DND-41 (cell line): ENCODE results near the gene TKFC.

Source experiments
- ATAC-seq: fragments of 200-7000 bp; cut with Tn5 transposase; 3 replicates; pipeline ENCODE4 v1.9.1; 2021; ENCODE audit warnings: low read depth; ENCODE audit not compliant: insufficient read depth
- DNase-seq: peaks from one replicate; pipeline ENCODE4 v3.0.0-alpha.2; 2020
- H2AFZ ChIP-seq: 2 replicates; pipeline ENCODE4 v1.6.0; 2012; ENCODE audit warnings: low read depth, low read length
- H3K27ac ChIP-seq: 2 replicates; pipeline ENCODE4 v1.5.1; 2012; ENCODE audit warnings: low read length, inconsistent platforms
- H3K27me3 ChIP-seq: fragments of 200-600 bp; sonication (generic); 2 replicates; pipeline ENCODE4 v1.6.0; 2012; ENCODE audit warnings: low read length, mild to moderate bottlenecking, inconsistent platforms; ENCODE audit not compliant: insufficient read depth, poor library complexity
- H3K36me3 ChIP-seq: 2 replicates; pipeline ENCODE4 v1.5.1; 2012; ENCODE audit warnings: low read length, inconsistent platforms; ENCODE audit not compliant: insufficient read depth
- H3K4me1 ChIP-seq: 2 replicates; pipeline ENCODE4 v1.5.1; 2012; ENCODE audit warnings: mild to moderate bottlenecking, low read length; ENCODE audit not compliant: insufficient read depth
- H3K4me2 ChIP-seq: 2 replicates; pipeline ENCODE4 v1.6.0; 2012; ENCODE audit warnings: mild to moderate bottlenecking, moderate library complexity, low read length, inconsistent platforms; ENCODE audit not compliant: insufficient read depth
- H3K4me3 ChIP-seq, 2 experiments: fragments of 200-600 bp in 1 of 2; shearing (Covaris generic) in 1 of 2; 2 replicates each; pipeline ENCODE4 v1.5.1; 2012 to 2016; ENCODE audit warnings: inconsistent platforms in 2 of 2, low read length in 2 of 2, mild to moderate bottlenecking in 2 of 2, low read depth in 1 of 2, moderate library complexity in 1 of 2
- H3K79me2 ChIP-seq: 2 replicates; pipeline ENCODE4 v1.6.0; 2012; ENCODE audit warnings: low read length, inconsistent platforms; ENCODE audit not compliant: insufficient read depth
- H3K9ac ChIP-seq: 2 replicates; pipeline ENCODE4 v1.6.0; 2012; ENCODE audit warnings: low read depth, mild to moderate bottlenecking, inconsistent platforms, low read length, moderate library complexity
- H3K9me3 ChIP-seq: 2 replicates; pipeline ENCODE4 v1.5.1; 2012; ENCODE audit warnings: low read length, moderate library complexity, mild to moderate bottlenecking, inconsistent platforms; ENCODE audit not compliant: insufficient read depth, severe bottlenecking
- H4K20me1 ChIP-seq: 2 replicates; pipeline ENCODE4 v1.6.0; 2012; ENCODE audit warnings: low read length; ENCODE audit not compliant: insufficient read depth
- CTCF ChIP-seq: IDR thresholded peaks from 2 replicates; pipeline ENCODE4 v1.5.1; 2012; ENCODE audit warnings: borderline replicate concordance, low read length, moderate library complexity, mild to moderate bottlenecking; ENCODE audit not compliant: poor library complexity, severe bottlenecking; ENCODE audit errors: extremely low read depth
- EZH2 ChIP-seq: IDR thresholded peaks from 3 replicates; pipeline ENCODE4 v1.6.1; 2012; ENCODE audit warnings: borderline replicate concordance, low read depth, mild to moderate bottlenecking, moderate library complexity, low read length, inconsistent platforms; ENCODE audit not compliant: severe bottlenecking

The TKFC gene

GRCh38 chr11:61343792-61344745 is 11.0 kb downstream of the TKFC start:
- TF ChIP-seq EZH2 (no peak), CTCF (no peak)
- ATAC-seq (no peak), DNase-seq (no peak)
- H3K36me3 ChIP-seq, result peaks cover 29% of the 10 kb centered on the region
- no peak overlapping the region for H2AFZ ChIP-seq
- no peak overlapping the region for H3K4me2 ChIP-seq
- no peaks in the 10 kb centered on the region for H3K4me1 ChIP-seq
- no peak overlapping the region for H3K27ac ChIP-seq
- H3K79me2 ChIP-seq, result no peaks in the 10 kb centered on the region
- H4K20me1 ChIP-seq, result no peaks in the 10 kb centered on the region
- no peak overlapping the region for H3K9ac ChIP-seq
- no peak overlapping the region for H3K4me3 ChIP-seq
- no peaks in the 10 kb centered on the region for H3K9me3 ChIP-seq
- no peaks in the 10 kb centered on the region for H3K27me3 ChIP-seq

- H3K4me2 ChIP-seq, result no peak overlapping the region
- peaks cover 40% of the 10 kb centered on the region for H3K36me3 ChIP-seq
- H3K79me2 ChIP-seq, result no peaks in the 10 kb centered on the region
- H3K27ac ChIP-seq, result no peak overlapping the region
- no peak overlapping the region for H3K9ac ChIP-seq
- DNase-seq, result no peak
- H4K20me1 ChIP-seq, result no peaks in the 10 kb centered on the region
- H3K4me1 ChIP-seq, result no peaks in the 10 kb centered on the region
- H3K4me3 ChIP-seq, result no peak overlapping the region
- no peaks in the 10 kb centered on the region for H3K9me3 ChIP-seq
- ATAC-seq, result no peak
- H2AFZ ChIP-seq, result no peak overlapping the region
- TF ChIP-seq EZH2 (no peak), CTCF (no peak)
- H3K27me3 ChIP-seq, result no peaks in the 10 kb centered on the region
Measured at GRCh38 chr11:61345170-61345610, 12.2 kb downstream of the TKFC start.

- H3K36me3 ChIP-seq, result peaks cover 47% of the 10 kb centered on the region
- H2AFZ ChIP-seq, result no peak overlapping the region
- H4K20me1 ChIP-seq, result no peaks in the 10 kb centered on the region
- no peaks in the 10 kb centered on the region for H3K79me2 ChIP-seq
- peak; percentile 11 for DNase-seq
- H3K9ac ChIP-seq, result no peak overlapping the region
- no peaks in the 10 kb centered on the region for H3K27me3 ChIP-seq
- H3K4me1 ChIP-seq, result no peaks in the 10 kb centered on the region
- H3K9me3 ChIP-seq, result no peaks in the 10 kb centered on the region
- peak; percentile 31; the same call in 2 of the 3 replicates for ATAC-seq
- H3K27ac ChIP-seq, result no peak overlapping the region
- no peak overlapping the region for H3K4me2 ChIP-seq
- TF ChIP-seq CTCF, result no peak
- TF ChIP-seq EZH2, result no peak
- H3K4me3 ChIP-seq, result no peak overlapping the region
Measured at GRCh38 chr11:61345954-61346843, 13.2 kb downstream of the TKFC start.
